Right hindlimb (tissue), 1 donor: ENCODE measurements around the gene GNGT2.

ENCODE experiments used
- DNase-seq: peaks from one replicate; pipeline ENCODE4 v3.0.0-alpha.2; 2018

Gene GNGT2

GRCh38 chr17:49165143-49165542 lies 45.2 kb downstream of the GNGT2 start:
- no peak for DNase-seq

GRCh38 chr17:49162866-49163265 lies 47.5 kb downstream of the GNGT2 start:
- no peak for DNase-seq

- no peak for DNase-seq
Observed at GRCh38 chr17:49157784-49158183, 52.6 kb downstream of the GNGT2 start.

- DNase-seq, result no peak
Observed at GRCh38 chr17:49156256-49156655, 54.1 kb downstream of the GNGT2 start.
